Panc1 (cell line): ENCODE measurements around the gene NCAPD2. TPM values are rescaled to one million over a fixed set of nuclear protein-coding genes. Genes with fewer than 3 reads are reported as not detected.

ENCODE experiments used
- ATAC-seq: fragments of 200-7000 bp; cut with Tn5 transposase; 2 replicates; pipeline ENCODE4 v1.9.1; 2020; ENCODE audit warnings: mild to moderate bottlenecking, moderate library complexity
- BruUV-seq: library from RNA; stranded (reverse); fragments of 400-500 nt; replicated peaks from 2 replicates; lab custom pipeline; 2021; lab: Mats Ljungman, UMichigan
- CTCF ChIA-PET: fragments of 300-600 bp; sonication (Branson Sonifier 250); formaldehyde crosslinking; loops from one replicate; lab custom pipeline; 2022; ENCODE audit warnings: antibody characterized with exemption; lab: Charles Lee
- POLR2A ChIA-PET: fragments of 300-600 bp; sonication (Branson Sonifier 250); formaldehyde crosslinking; loops from one replicate; lab custom pipeline; 2022; ENCODE audit warnings: antibody characterized with exemption; lab: Charles Lee
- DNase-seq: peaks from one replicate; pipeline ENCODE4 v3.0.0-alpha.2; 2010; ENCODE audit warnings: low read depth, low spot score
- H3K27ac ChIP-seq: 2 replicates; pipeline ENCODE4 v1.5.1; 2011; ENCODE audit warnings: mild to moderate bottlenecking, low read length, inconsistent platforms
- H3K27me3 ChIP-seq: fragments of 200-500 bp; sonication (Bioruptor generic); 2 replicates; pipeline ENCODE4 v1.6.0; 2014; ENCODE audit warnings: low read length, inconsistent platforms; ENCODE audit not compliant: control insufficient read depth, insufficient read depth
- H3K36me3 ChIP-seq: fragments of 200-500 bp; sonication (Bioruptor generic); 2 replicates; pipeline ENCODE4 v1.5.1; 2014; ENCODE audit warnings: inconsistent platforms, mild to moderate bottlenecking, low read length, moderate library complexity; ENCODE audit not compliant: control insufficient read depth, insufficient read depth
- H3K4me1 ChIP-seq: 2 replicates; pipeline ENCODE4 v1.5.1; 2011; ENCODE audit warnings: inconsistent platforms, mild to moderate bottlenecking, low read length, moderate library complexity; ENCODE audit not compliant: control insufficient read depth, insufficient read depth
- H3K4me3 ChIP-seq, 2 experiments: 2 replicates each; pipeline ENCODE4 v1.5.1; 2011 to 2012; ENCODE audit warnings: low read depth in 2 of 2, low read length in 2 of 2, mild to moderate bottlenecking in 2 of 2, inconsistent platforms in 1 of 2, moderate library complexity in 1 of 2
- H3K9me3 ChIP-seq: fragments of 200-500 bp; sonication (Bioruptor generic); 2 replicates; pipeline ENCODE4 v1.5.1; 2014; ENCODE audit warnings: low read depth, mild to moderate bottlenecking, inconsistent platforms, low read length, moderate library complexity; ENCODE audit not compliant: control insufficient read depth, insufficient read depth
- CTCF ChIP-seq: fragments of 450-650 bp; IDR thresholded peaks from 2 replicates; pipeline ENCODE4 v1.5.1; 2017; ENCODE audit warnings: mild to moderate bottlenecking
- POLR2AphosphoS5 ChIP-seq: IDR thresholded peaks from 2 replicates; pipeline ENCODE4 v1.6.1; 2012; ENCODE audit warnings: mild to moderate bottlenecking, low read depth, low read length, moderate library complexity
- REST ChIP-seq, 2 experiments: IDR thresholded peaks; 2 replicates each; pipeline ENCODE4 v1.6.1; 2011 to 2012; ENCODE audit warnings: low read depth in 2 of 2, control low read depth in 1 of 2, low read length in 1 of 2, mild to moderate bottlenecking in 1 of 2, moderate library complexity in 1 of 2; ENCODE audit not compliant: insufficient read depth in 1 of 2
- SIN3A ChIP-seq: IDR thresholded peaks from 2 replicates; pipeline ENCODE4 v1.6.1; 2012; ENCODE audit warnings: low read depth, mild to moderate bottlenecking, low read length, moderate library complexity, borderline replicate concordance; ENCODE audit not compliant: insufficient read depth
- TCF7L2 ChIP-seq: IDR thresholded peaks from 2 replicates; pipeline ENCODE4 v1.6.1; 2011; ENCODE audit warnings: mild to moderate bottlenecking, low read depth, low read length, inconsistent platforms
- in situ Hi-C: cut with HindIII; loops from 2 replicates; pipeline ENCODE4 v1.10.0; 2016; ENCODE audit warnings: low sequenced_read_pairs, low pct_unique_long_range_greater_than_20kb
- intact Hi-C: fragments of 100-400 bp; cut with micrococcal nuclease; formaldehyde crosslinking; loops from one replicate; pipeline ENCODE4 v1.10.0; 2022; ENCODE audit not compliant: unreplicated experiment
- total RNA-seq: library from RNA; stranded (reverse); gene quantifications from one replicate; pipeline ENCODE4 v1.2.1, GENCODE V29; 2021; ENCODE audit not compliant: unreplicated experiment

The NCAPD2 gene
- total RNA-seq, 1 experiment from 2014 or later: 80.3 TPM

DNA sequence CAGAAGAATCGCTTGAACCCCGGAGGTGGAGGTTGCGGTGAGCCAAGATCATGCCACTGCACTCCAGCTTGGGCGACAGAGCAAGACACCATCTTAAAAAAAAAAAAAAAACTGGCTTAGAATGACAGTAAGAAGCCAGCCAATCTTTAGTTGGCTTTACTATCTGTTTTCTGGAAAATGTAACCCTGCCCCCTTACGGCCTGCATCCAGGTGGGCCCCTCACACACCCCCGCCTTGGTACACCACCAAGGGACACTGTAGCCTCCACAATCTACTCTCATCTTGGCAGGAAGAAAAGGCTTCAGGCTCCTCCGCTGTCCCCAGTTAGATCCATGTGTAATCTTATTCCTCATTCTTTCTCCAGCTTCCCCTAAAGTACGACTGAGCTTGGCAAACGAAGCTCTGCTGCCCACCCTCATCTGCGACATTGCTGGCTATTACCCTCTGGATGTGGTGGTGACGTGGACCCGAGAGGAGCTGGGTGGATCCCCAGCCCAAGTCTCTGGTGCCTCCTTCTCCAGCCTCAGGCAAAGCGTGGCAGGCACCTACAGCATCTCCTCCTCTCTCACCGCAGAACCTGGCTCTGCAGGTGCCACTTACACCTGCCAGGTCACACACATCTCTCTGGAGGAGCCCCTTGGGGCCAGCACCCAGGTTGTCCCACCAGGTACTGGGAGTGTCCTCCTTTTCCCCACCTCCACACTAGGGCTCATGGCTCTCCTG is 35.5 kb upstream of the NCAPD2 start:
- H3K9me3 ChIP-seq: no peaks in the 10 kb centered on the region
- no peaks in the 10 kb centered on the region for H3K27me3 ChIP-seq
- ATAC-seq (no peak), DNase-seq (no peak)
- no peak overlapping the region for H3K27ac ChIP-seq
- BruUV-seq: no TSS peak
- H3K4me1 ChIP-seq: no peaks in the 10 kb centered on the region
- ChIA-PET POLR2A (interaction anchor here (0.7 kb wide), 1 partner anchor 12 kb away, joined by 3 read pairs; the partner anchor contains the start of gene VAMP1), CTCF (no interaction called here)
- TF ChIP-seq CTCF: no peak
- TF ChIP-seq TCF7L2: no peak
- no peak for TF ChIP-seq SIN3A
- no peak for TF ChIP-seq REST (IDR thresholded peaks at IDR 0.05; ENCODE audit: insufficient read depth in 1 of 2, low read depth in 2 of 2, low read length in 1 of 2)
- in situ Hi-C loops (no loop called here), intact Hi-C loops (no loop called here)
- no peak overlapping the region for H3K4me3 ChIP-seq
- no peaks in the 10 kb centered on the region; the same call in 1 of the 2 replicates for H3K36me3 ChIP-seq

DNA sequence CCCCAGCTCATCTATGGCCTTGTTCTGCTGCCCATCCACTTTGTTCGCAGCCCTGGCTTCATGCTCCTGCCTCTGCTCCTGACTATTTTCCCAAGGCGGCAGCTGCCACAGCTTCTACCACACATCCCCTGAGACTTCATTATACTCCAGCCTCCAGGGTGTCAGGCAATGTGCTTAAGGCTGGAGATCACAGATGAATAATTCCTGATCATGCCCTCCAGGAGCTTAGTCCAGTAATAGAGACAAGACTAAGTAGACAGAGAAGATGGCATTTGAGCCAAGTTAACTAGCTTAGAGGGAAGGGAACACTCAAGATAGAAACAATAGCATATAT is 34.9 kb upstream of the NCAPD2 start:
- intact Hi-C loops: no loop called here
- H3K36me3 ChIP-seq: no peaks in the 10 kb centered on the region; the same call in 1 of the 2 replicates
- no peak for ATAC-seq
- DNase-seq: no peak
- BruUV-seq: no TSS peak
- no peaks in the 10 kb centered on the region for H3K9me3 ChIP-seq
- in situ Hi-C loops: no loop called here
- TF ChIP-seq POLR2AphosphoS5 (no peak), SIN3A (no peak), REST (IDR thresholded peaks at IDR 0.05; ENCODE audit: insufficient read depth in 1 of 2, low read depth in 2 of 2, low read length in 1 of 2) (no peak), CTCF (no peak), TCF7L2 (no peak)
- H3K27ac ChIP-seq: no peak overlapping the region
- H3K27me3 ChIP-seq: no peaks in the 10 kb centered on the region
- POLR2A ChIA-PET: interaction anchor here (0.7 kb wide), 1 partner anchor 12 kb away, joined by 3 read pairs; the partner anchor contains the start of gene VAMP1
- H3K4me3 ChIP-seq: no peak overlapping the region
- H3K4me1 ChIP-seq: no peaks in the 10 kb centered on the region
- CTCF ChIA-PET: no interaction called here
